Measurements from ENCODE around the gene GSC2. TPM values are rescaled to one million over a fixed set of nuclear protein-coding genes. Genes with fewer than 3 reads are reported as not detected.

The GSC2 gene
- total RNA-seq = not detected
- long read RNA-seq = 0 reads

DNA sequence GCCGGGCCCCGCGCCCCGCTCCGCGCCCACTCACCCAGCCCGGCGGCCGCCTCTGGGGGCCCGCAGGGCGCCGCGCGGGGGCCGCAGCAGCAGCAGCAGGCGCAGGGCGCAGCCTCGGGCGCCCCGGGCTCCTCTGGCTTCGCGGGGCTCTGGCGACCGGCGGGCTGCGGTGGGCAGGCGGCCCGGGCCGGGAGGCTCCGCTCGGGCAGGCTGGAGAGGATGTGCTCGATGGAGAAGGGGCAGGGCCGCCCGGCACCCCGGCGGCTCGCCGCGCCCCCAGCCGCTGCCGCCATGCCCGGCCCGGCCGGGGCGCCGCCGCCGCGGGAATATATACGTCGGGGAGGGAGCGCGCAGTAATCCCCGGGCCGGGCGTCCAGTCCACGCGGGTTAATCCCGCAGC is at the start of gene GSC2:
Gene GSC2 (minus strand): TSS at position 302 of the 400 bp plus-strand sequence. CDS start 9 bp downstream, at position 293.
- no peak for DNase-seq
- intact Hi-C loops (cut with DNase I) = loop anchor here (10.0 kb wide), 1 partner anchor 485 kb away; no protein-coding TSS in a partner anchor
- ATAC-seq (ENCODE audit: poor library complexity) = no peak

- intact Hi-C loops (cut with DNase I) = no loop called here
- DNase-seq (no peak), ATAC-seq (ENCODE audit: poor library complexity) (no peak)
Measured at GRCh38 chr22:19199479-19199878, 49.4 kb upstream of the GSC2 start.

- DNase-seq (no peak), ATAC-seq (ENCODE audit: poor library complexity) (no peak)
- intact Hi-C loops (cut with DNase I) = no loop called here
Measured at GRCh38 chr22:19197997-19198865, 48.1 kb upstream of the GSC2 start.

- ATAC-seq (ENCODE audit: poor library complexity) (no peak), DNase-seq (no peak)
- intact Hi-C loops (cut with DNase I) = no loop called here
Measured at GRCh38 chr22:19196841-19197612, 46.9 kb upstream of the GSC2 start.

GRCh38 chr22:19195796-19196731 is 46.0 kb upstream of the GSC2 start:
- ATAC-seq (ENCODE audit: poor library complexity) (no peak), DNase-seq (no peak)
- intact Hi-C loops (cut with DNase I) = no loop called here

GRCh38 chr22:19194766-19195536 is 44.9 kb upstream of the GSC2 start:
- no peak for DNase-seq
- intact Hi-C loops (cut with DNase I) = no loop called here
- ATAC-seq (ENCODE audit: poor library complexity) = no peak

DNA sequence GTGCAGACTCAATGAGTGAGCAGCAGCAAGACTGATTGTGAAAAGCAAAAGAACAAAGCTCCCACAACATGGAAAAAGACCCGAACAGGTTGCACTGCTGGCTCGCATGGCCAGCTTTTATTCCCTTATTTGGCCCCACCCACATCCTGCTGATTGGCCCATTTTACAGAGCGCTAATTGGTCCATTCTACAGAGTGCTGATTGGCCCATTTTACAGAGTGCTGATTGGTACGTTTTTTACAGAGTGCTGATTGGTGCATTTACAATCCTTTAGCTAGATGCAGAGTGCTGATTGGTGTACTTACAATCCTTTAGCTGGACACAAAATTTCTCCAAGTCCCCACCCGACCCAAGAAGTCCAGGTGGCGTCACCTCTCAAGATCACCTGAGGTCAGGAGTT is 43.8 kb upstream of the GSC2 start:
- ATAC-seq (ENCODE audit: poor library complexity) = no peak
- intact Hi-C loops (cut with DNase I) = no loop called here
- DNase-seq = no peak

DNA sequence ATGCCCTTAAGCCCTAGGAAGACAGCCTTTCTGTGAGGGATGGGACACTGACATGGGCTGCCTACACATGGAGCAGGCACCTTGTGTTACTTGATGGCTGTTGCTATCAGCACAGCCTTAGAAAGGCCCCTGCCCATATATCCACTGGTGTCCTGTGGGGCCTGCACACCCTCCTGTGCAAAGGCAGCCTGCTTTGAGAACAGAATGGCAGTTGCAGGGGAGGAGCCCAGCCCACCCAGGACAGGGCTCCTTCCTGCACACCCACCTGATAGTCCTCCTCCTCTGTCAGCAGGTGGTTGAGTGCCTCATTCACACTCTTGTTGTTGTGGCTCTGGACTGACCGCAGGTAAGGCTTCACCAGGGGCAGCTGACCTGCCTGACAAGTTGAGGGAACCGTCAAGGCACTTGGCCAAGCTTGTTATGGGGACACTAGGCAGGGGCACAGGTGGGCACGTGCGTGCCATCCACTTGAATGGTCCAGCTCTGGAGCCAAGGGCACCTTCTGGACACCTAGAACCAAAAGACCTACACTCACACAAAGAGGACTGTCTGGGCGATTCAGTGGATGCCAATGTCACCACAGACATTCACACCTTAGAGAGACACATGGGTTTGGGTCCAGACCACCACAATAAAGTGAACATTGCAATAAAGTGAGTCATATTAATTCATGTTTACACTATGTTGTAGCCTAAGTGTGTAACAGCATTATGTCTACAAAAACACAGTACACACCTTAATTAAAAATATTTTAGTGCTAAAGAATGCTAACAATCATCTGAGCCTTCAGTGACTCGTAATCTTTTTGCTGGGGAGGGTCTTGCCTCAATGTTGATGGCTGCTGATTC is 37.8 kb upstream of the GSC2 start:
- ATAC-seq (ENCODE audit: poor library complexity) (no peak), DNase-seq (no peak)
- intact Hi-C loops (cut with DNase I) = no loop called here

- DNase-seq (no peak), ATAC-seq (ENCODE audit: poor library complexity) (no peak)
- intact Hi-C loops (cut with DNase I) = no loop called here
Measured at GRCh38 chr22:19184276-19184997, 34.3 kb upstream of the GSC2 start.

GRCh38 chr22:19183216-19183615 is 33.1 kb upstream of the GSC2 start:
- intact Hi-C loops (cut with DNase I) = no loop called here

GRCh38 chr22:19182472-19183157 is 32.5 kb upstream of the GSC2 start:
- ATAC-seq (ENCODE audit: poor library complexity) (no peak), DNase-seq (no peak)
- intact Hi-C loops (cut with DNase I) = no loop called here

More at GRCh38 chr22:19183216-19183615, 33.1 kb upstream of the GSC2 start:
- DNase-seq = no peak
- no peak for ATAC-seq (ENCODE audit: poor library complexity)

GRCh38 chr22:19181786-19182471 is 31.8 kb upstream of the GSC2 start:
- intact Hi-C loops (cut with DNase I) = no loop called here
- DNase-seq (no peak), ATAC-seq (ENCODE audit: poor library complexity) (no peak)

GRCh38 chr22:19180740-19181410 is 30.8 kb upstream of the GSC2 start:
- intact Hi-C loops (cut with DNase I) = no loop called here
- DNase-seq = no peak

GRCh38 chr22:19180234-19180633 is 30.1 kb upstream of the GSC2 start:
- ATAC-seq (ENCODE audit: poor library complexity) = no peak
- DNase-seq = no peak
- intact Hi-C loops (cut with DNase I) = no loop called here

More at GRCh38 chr22:19180740-19181410, 30.8 kb upstream of the GSC2 start:
- ATAC-seq (ENCODE audit: poor library complexity) = no peak

DNA sequence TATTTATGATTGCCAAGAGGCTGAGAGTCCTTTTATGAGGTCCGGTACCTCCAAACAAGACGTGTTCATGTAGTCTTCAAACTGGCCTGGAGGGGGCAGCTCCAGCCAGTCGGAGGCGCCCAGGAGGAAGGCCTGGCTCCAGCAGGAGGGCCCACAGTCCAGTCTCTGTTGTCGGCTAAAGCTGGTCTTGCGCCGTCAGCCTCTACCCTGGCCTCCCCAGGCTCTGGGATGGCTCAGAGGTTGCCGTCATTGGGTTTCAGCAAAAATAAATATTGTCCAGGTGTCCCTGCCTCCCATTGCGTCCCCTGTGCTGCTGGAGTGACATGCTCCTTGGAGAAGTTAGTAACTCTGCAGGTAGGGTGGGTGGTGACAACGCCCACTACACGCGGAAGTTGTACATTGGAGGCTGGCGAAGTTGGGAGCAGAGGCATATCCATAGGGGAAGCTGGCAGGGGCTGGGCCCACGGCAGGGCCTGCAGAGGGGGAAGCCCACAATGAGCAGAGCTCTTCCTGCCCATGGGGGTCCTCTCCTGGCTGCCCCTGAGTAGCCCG is 29.5 kb upstream of the GSC2 start:
- DNase-seq (peak; percentile 86), ATAC-seq (ENCODE audit: poor library complexity) (peak; percentile 81)
- intact Hi-C loops (cut with DNase I) = no loop called here

Measured in Right ventricle myocardium superior (tissue), 1 donor.